K562 (cell line): ENCODE data around the gene ELP5. TPM values are rescaled to one million over a fixed set of nuclear protein-coding genes. Genes with fewer than 3 reads are reported as not detected.
A peak's percentile ranks its signal among the peaks of the same experiment; 100 is the strongest.

Source experiments
- ATAC-seq: fragments of 200-7000 bp; cut with Tn5 transposase; 3 replicates; pipeline ENCODE4 v1.9.1; 2020; ENCODE audit warnings: moderate library complexity
- BruUV-seq: library from RNA; stranded (reverse); fragments of 400-500 nt; replicated peaks from 2 replicates; lab custom pipeline; 2021; lab: Mats Ljungman, UMichigan
- CTCF ChIA-PET: fragments of 300-600 bp; formaldehyde crosslinking; extraction: SDS; loops from one replicate; lab custom pipeline; 2021; ENCODE audit warnings: low intra/inter-chr PET ratio; lab: Yijun Ruan, JAX
- POLR2A ChIA-PET: fragments of 300-600, 350-650 bp; sonication (Branson Sonifier 250); formaldehyde crosslinking; extraction: SDS; loops from one replicate; lab custom pipeline; 2021; ENCODE audit warnings: antibody characterized with exemption, inconsistent platforms; lab: Yijun Ruan, JAX
- DNase-seq, 4 experiments: peaks; one replicate each; pipeline versions ENCODE4 v3.0.0 to v3.0.0-alpha.2; 2011 to 2018; ENCODE audit warnings: low spot score in 3 of 4, mixed read lengths in 3 of 4; ENCODE audit errors: extremely low read depth in 1 of 4
- FAIRE-seq: peaks from 2 replicates; lab custom pipeline; 2011; peaks lifted over from hg19 to GRCh38; lab: Jason Lieb, UNC
- H2AFZ ChIP-seq: 2 replicates; pipeline ENCODE4 v1.6.0; 2011; ENCODE audit warnings: low read depth, low read length, control low read depth, inconsistent platforms
- H3K27ac ChIP-seq: fragments of 200-600 bp; 3 replicates; pipeline ENCODE4 v1.8.0; 2011; ENCODE audit warnings: low read depth, mild to moderate bottlenecking, control low read depth, inconsistent platforms, low read length, moderate library complexity, mixed read lengths; ENCODE audit errors: extremely low read depth
- H3K27me3 ChIP-seq, 2 experiments: fragments of 300-600 bp in 1 of 2; 2 replicates in 1 of 2; 3 replicates in 1 of 2; pipeline versions ENCODE4 v1.6.0 to v1.8.0; 2011; ENCODE audit warnings: inconsistent platforms in 2 of 2, low read length in 2 of 2, mild to moderate bottlenecking in 1 of 2, mixed read lengths in 1 of 2, moderate library complexity in 1 of 2; ENCODE audit not compliant: control insufficient read depth in 2 of 2, insufficient read depth in 2 of 2
- H3K36me3 ChIP-seq: fragments of 300-600 bp; 3 replicates; pipeline ENCODE4 v1.8.0; 2011; ENCODE audit warnings: mild to moderate bottlenecking, low read length, inconsistent platforms; ENCODE audit not compliant: control insufficient read depth, insufficient read depth
- H3K4me1 ChIP-seq, 2 experiments: fragments of 200-600 bp in 1 of 2; replicated peaks in 1 of 2; 2 replicates in 1 of 2; 3 replicates in 1 of 2; pipeline versions ENCODE4 v1.5.1 to v1.8.0; 2011; ENCODE audit warnings: inconsistent platforms in 2 of 2, low read length in 2 of 2, mild to moderate bottlenecking in 1 of 2, mixed read lengths in 1 of 2, moderate library complexity in 1 of 2; ENCODE audit not compliant: control insufficient read depth in 2 of 2, insufficient read depth in 2 of 2
- H3K4me2 ChIP-seq: 2 replicates; pipeline ENCODE4 v1.6.1; 2011; ENCODE audit warnings: low read length, control low read depth, inconsistent platforms, mixed read lengths; ENCODE audit not compliant: insufficient read depth
- H3K4me3 ChIP-seq: fragments of 200-600 bp; sonication (generic), shearing (Covaris generic); 2 replicates; pipeline ENCODE4 v1.5.1; 2016; ENCODE audit warnings: control low read depth, inconsistent platforms
- H3K79me2 ChIP-seq: fragments of 200-600 bp; 3 replicates; pipeline ENCODE4 v1.8.0; 2011; ENCODE audit warnings: low read length, inconsistent platforms; ENCODE audit not compliant: control insufficient read depth, insufficient read depth
- H3K9ac ChIP-seq, 2 experiments: 2 replicates each; pipeline versions ENCODE4 v1.6.0 to v1.6.1; 2011; ENCODE audit warnings: low read depth in 2 of 2, low read length in 2 of 2, control low read depth in 1 of 2, inconsistent platforms in 1 of 2, mild to moderate bottlenecking in 1 of 2, mixed read lengths in 1 of 2; ENCODE audit not compliant: insufficient read depth in 1 of 2
- H3K9me1 ChIP-seq: one replicate; pipeline ENCODE4 v1.6.0; 2011; ENCODE audit warnings: inconsistent platforms, mild to moderate bottlenecking, low read length, moderate library complexity; ENCODE audit not compliant: control insufficient read depth, insufficient read depth
- H3K9me3 ChIP-seq: replicated peaks from 2 replicates; pipeline ENCODE4 v1.5.1; 2011; ENCODE audit warnings: low read depth, low read length, inconsistent platforms; ENCODE audit not compliant: control insufficient read depth, insufficient read depth
- H4K20me1 ChIP-seq: replicated peaks from 2 replicates; pipeline ENCODE4 v1.6.1; 2011; ENCODE audit warnings: low read length, inconsistent platforms, mixed read lengths; ENCODE audit not compliant: control insufficient read depth, insufficient read depth
- BCOR ChIP-seq: fragments of 450-650 bp; IDR thresholded peaks from 2 replicates; pipeline ENCODE4 v1.6.1; 2016
- CC2D1A ChIP-seq: fragments of 450-650 bp; IDR thresholded peaks from 2 replicates; pipeline ENCODE4 v1.6.1; 2017; ENCODE audit warnings: mild to moderate bottlenecking
- RFX5 ChIP-seq: IDR thresholded peaks from 2 replicates; pipeline ENCODE4 v1.6.1; 2011; ENCODE audit warnings: low read depth, mild to moderate bottlenecking, improper control_type of control experiment, low read length
- SIX5 ChIP-seq, 2 experiments: IDR thresholded peaks; 2 replicates each; pipeline ENCODE4 v1.6.1; 2011; ENCODE audit warnings: low read length in 2 of 2, borderline replicate concordance in 1 of 2, low read depth in 1 of 2, mild to moderate bottlenecking in 1 of 2, moderate library complexity in 1 of 2; ENCODE audit not compliant: insufficient read depth in 1 of 2
- THRB ChIP-seq: fragments of 450-650 bp; formaldehyde crosslinking; conservative IDR thresholded peaks from 2 replicates; pipeline ENCODE4 v1.4.0; 2022; ENCODE audit warnings: mild to moderate bottlenecking, missing genetic modification characterization
- ZFP36 ChIP-seq: fragments of 150-350 bp; IDR thresholded peaks from 2 replicates; pipeline ENCODE4 v1.6.1; 2018; ENCODE audit warnings: low read length, low read depth; ENCODE audit not compliant: partially characterized antibody
- WGBS: fragments of 100-300 bp; shearing (Covaris generic); methylation state at CpG from one replicate; pipeline ENCODE4 v1.1.6; 2016; ENCODE audit warnings: low coverage, mixed read lengths; ENCODE audit not compliant: insufficient coverage; ENCODE audit errors: missing lambda C conversion rate; 5-methylcytosine and 5-hydroxymethylcytosine counted together
- in situ Hi-C: fragments of 300-500 bp; cut with MboI; formaldehyde crosslinking; loops from 4 replicates; pipeline ENCODE4 v1.15.0; 2018; ENCODE audit warnings: inconsistent platforms, mixed read lengths
- intact Hi-C: fragments of 100-400 bp; cut with micrococcal nuclease; formaldehyde crosslinking; loops from 2 replicates; pipeline ENCODE4 v1.14.2; 2022
- polyA plus RNA-seq, 8 experiments: library from polyadenylated mRNA; depleted of rRNA in 4 of 8; stranded (reverse) in 5 of 8; unstranded in 3 of 8; fragments of >200 nt; fragmentation: Nextera tagmentation in 2 of 8; fragmentation: Illumina TruSeq in 1 of 8; extraction: Ambion mirVana in 2 of 8; extraction: Trizol in 1 of 8; gene quantifications; 2 replicates each; pipeline versions ENCODE4 v1.2.1 to v1.2.3, GENCODE V29; 2011 to 2014; ENCODE audit warnings: inconsistent platforms in 1 of 8, missing spikeins in 1 of 8
- total RNA-seq, 7 experiments: library from RNA; depleted of rRNA in 6 of 7; stranded (reverse); fragments of >200 nt in 6 of 7; fragmentation: Illumina TruSeq in 2 of 7; extraction: Trizol in 2 of 7; gene quantifications; 2 replicates each; pipeline versions ENCODE4 v1.2.1 to v1.2.3, GENCODE V29; 2011 to 2021; ENCODE audit warnings: low replicate concordance in 1 of 7

ELP5 gene
- total and polyA plus RNA-seq, 9 of the 15 experiments (the other 6 are each of a cell fraction or from before 2014, with no cell fraction given): 25.7 to 77.9 (median 52.9) TPM

GRCh38 chr17:7246779-7247178 lies 5.2 kb upstream of the ELP5 start:
- no peak for FAIRE-seq
- DNase-seq: no peak
- in situ Hi-C loops: no loop called here

GRCh38 chr17:7248796-7249195 lies 3.2 kb upstream of the ELP5 start:
- no peak for TF ChIP-seq THRB
- no peak for TF ChIP-seq CC2D1A
- ATAC-seq: no peak
- intact Hi-C loops: no loop called here
- Histone ChIP-seq H3K9me3 (no peaks in the 10 kb centered on the region), H3K9ac (peak overlapping the region in 1 of 2 experiments; percentile 45; a peak in 1 of 4 replicates), H3K4me2 (peak overlapping the region; percentile 37), H3K79me2 (peaks cover 56% of the 10 kb centered on the region), H3K27ac (peak overlapping the region; percentile 36; the same call in 1 of the 3 replicates), H3K9me1 (no peaks in the 10 kb centered on the region), H2AFZ (no peak overlapping the region), H4K20me1 (no peaks in the 10 kb centered on the region), H3K4me1 (peaks cover 13 to 22% of the 10 kb centered on the region in 2 experiments; a peak in 4 of 5 replicates), H3K4me3 (peak overlapping the region; percentile 2; the same call in 1 of the 2 replicates), H3K36me3 (peaks cover 44% of the 10 kb centered on the region), H3K27me3 (no peaks in the 10 kb centered on the region)
- in situ Hi-C loops: no loop called here
- WGBS: 69% methylated on average over 4 of the region's 4 CpGs
- DNase-seq: no peak
- ChIA-PET POLR2A (interaction anchor here (1.2 to 2.5 kb wide), 3 partner anchors 9 to 13 kb away, joined by 3 to 8 read pairs (median 7); partner anchors contain the start of gene PHF23), CTCF (no interaction called here)
- no peak for FAIRE-seq
- BruUV-seq: no TSS peak

More at GRCh38 chr17:7246779-7247178, 5.2 kb upstream of the ELP5 start:
- CTCF ChIA-PET: no interaction called here
- Histone ChIP-seq H3K9me3 (no peaks in the 10 kb centered on the region), H3K27ac (no peak overlapping the region), H4K20me1 (no peaks in the 10 kb centered on the region), H3K9ac (no peak overlapping the region), H3K4me2 (no peak overlapping the region), H3K79me2 (peaks cover 47% of the 10 kb centered on the region), H3K4me1 (peaks cover 11 to 31% of the 10 kb centered on the region in 2 experiments; a peak in 4 of 5 replicates), H3K36me3 (peaks cover 46% of the 10 kb centered on the region), H3K4me3 (no peak overlapping the region), H3K9me1 (no peaks in the 10 kb centered on the region), H2AFZ (no peak overlapping the region), H3K27me3 (no peaks in the 10 kb centered on the region)
- TF ChIP-seq BCOR: no peak
- no peak for TF ChIP-seq SIX5 (IDR thresholded peaks at IDR 0.05; ENCODE audit: borderline replicate concordance in 1 of 2, insufficient read depth in 1 of 2, low read depth in 1 of 2, low read length in 2 of 2)
- no peak for TF ChIP-seq ZFP36
- TF ChIP-seq RFX5: no peak
- no TSS peak for BruUV-seq
- 82% methylated on average over 4 of the region's 5 CpGs for WGBS
- intact Hi-C loops: no loop called here
- POLR2A ChIA-PET: no interaction called here
- ATAC-seq: no peak
